GM18519 (cell line): ENCODE data around the gene TAS2R7.
"Not testable (repeated sequence)": the region's sequence is repeated elsewhere in the genome, so short reads cannot be mapped to it uniquely, and the experiment has no call there.

Experiments used
- ATAC-seq: cut with Tn5 transposase; IDR thresholded peaks from one replicate; pipeline ENCODE4 v1.9.1; 2021; ENCODE audit warnings: mild to moderate bottlenecking, moderate library complexity; ENCODE audit not compliant: unreplicated experiment, low FRiP score

TAS2R7 gene, protein sequence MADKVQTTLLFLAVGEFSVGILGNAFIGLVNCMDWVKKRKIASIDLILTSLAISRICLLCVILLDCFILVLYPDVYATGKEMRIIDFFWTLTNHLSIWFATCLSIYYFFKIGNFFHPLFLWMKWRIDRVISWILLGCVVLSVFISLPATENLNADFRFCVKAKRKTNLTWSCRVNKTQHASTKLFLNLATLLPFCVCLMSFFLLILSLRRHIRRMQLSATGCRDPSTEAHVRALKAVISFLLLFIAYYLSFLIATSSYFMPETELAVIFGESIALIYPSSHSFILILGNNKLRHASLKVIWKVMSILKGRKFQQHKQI

DNA sequence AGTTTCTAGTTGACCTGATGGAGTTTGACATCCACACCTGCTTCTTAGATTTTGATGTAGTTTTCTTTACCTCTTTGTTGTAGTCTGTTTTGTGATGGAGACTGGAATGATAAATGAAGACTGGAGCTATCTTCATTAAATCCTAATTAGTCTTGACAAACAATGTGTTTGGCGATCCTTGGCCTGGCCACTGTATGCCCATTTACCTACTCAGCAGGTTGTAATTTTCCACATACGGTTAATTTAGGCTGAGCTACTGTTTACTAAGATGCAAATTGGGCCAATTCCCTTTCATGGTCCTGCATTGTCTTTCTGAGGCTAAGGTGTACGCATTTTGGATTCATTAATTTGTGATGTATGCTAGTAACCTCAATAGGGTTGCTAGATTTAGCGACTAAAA, at the start of gene TAS2R7:
TAS2R7 (minus strand) TSS at position 41 of the 400 bp plus-strand sequence. CDS start 57 bp downstream, outside the sequence.
- ATAC-seq: no peak

GRCh38 chr12:10851243-10851858, 48.9 kb upstream of the TAS2R7 start:
- ATAC-seq: no peak

- ATAC-seq: no peak
Measured at GRCh38 chr12:10849425-10849878, 47.0 kb upstream of the TAS2R7 start, which contains the start of gene PRR4. PRR4 (minus strand) TSS chr12:10849475; CDS start chr12:10849437, 38 bp downstream.

- no peak for ATAC-seq
Measured at GRCh38 chr12:10847744-10848143, 45.3 kb upstream of the TAS2R7 start.

DNA sequence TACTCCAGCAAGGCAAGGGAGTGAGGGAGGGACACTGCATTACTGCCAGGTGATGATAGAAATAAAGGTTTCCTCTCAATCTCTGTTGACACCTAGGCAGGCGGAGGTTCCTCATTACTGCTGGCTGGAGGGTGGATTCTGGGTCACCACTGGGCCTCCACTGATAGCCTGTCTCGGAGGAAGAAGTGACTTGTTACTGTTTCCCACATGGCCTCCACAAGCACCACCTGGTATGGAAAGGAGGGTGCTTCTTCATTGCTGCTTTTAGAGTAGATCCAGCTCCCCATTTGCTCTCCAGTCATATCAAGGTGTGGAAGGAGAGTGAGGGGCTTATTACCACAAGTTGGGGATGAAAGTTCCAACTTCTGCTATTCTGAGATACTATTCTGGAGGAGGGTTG, 40.4 kb upstream of the TAS2R7 start:
- ATAC-seq: no peak

DNA sequence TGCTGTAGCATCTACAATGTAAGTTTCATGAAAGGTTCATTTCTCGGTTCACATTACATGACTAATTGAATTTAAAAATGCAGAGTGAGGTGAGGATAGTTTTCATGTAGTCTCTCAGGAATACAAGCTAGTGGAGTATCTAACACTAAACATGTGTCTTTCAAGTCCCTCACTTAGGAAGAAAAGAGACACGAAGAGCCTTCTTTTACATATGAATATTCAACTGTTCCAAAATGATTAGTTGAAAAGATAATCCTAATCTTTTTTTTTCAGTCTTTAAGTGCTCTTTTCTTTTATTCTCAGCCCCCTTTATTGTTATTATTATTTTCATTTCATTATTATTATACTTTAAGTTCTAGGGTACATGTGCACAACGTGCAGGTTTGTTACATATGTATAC, 36.0 kb upstream of the TAS2R7 start:
- no peak for ATAC-seq

- no peak for ATAC-seq
Measured at GRCh38 chr12:10829994-10830393, 27.6 kb upstream of the TAS2R7 start.

DNA sequence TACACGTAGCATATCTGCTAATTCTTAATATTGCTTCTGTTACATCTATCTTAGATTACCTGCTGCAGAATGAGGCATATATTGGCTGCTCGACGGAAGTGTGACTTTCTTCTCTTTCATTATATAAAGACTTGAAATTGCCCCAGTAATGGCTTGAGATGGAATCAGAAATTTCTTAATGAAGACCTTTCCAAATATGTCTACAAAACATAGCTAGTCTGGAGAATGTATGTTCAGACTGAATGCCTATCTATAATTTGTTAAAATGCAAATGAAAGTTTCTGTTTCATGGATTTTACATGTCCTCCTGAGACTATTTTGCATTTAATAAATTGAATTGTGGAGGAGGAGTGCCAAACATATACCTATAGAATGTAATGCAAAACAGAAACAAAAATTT, 23.8 kb upstream of the TAS2R7 start, which contains the start of gene TAS2R10:
TAS2R10 (minus strand) TSS at position 101 of the 400 bp plus-strand sequence; CDS start at position 12, 89 bp downstream.
- ATAC-seq: no peak

DNA sequence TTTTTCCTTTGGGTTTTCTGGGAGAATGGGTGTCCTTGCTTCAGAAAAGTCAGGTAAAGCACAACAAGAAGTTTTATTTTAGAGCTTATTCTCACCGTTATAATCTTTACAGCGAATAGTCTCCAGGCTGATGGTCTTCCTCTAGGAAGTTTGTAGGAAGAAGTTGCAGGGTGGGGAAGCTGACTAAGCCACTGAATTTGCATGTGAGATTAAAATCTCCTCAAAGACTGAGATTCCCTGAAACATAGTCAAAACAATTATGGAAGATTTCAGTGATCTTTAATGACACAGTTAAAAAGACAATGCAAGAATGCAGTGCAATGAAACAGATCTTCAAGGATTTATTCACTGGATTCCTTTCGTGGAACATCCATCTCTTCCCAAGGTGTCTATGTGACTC, 22.5 kb upstream of the TAS2R7 start:
- no peak for ATAC-seq

GRCh38 chr12:10811883-10812536, 9.6 kb upstream of the TAS2R7 start:
- ATAC-seq: no peak

GRCh38 chr12:10810068-10810467, 7.6 kb upstream of the TAS2R7 start, which contains the start of gene TAS2R9:
TAS2R9 (minus strand) TSS chr12:10810168; CDS start chr12:10810075, 93 bp downstream.
- ATAC-seq: no peak

DNA sequence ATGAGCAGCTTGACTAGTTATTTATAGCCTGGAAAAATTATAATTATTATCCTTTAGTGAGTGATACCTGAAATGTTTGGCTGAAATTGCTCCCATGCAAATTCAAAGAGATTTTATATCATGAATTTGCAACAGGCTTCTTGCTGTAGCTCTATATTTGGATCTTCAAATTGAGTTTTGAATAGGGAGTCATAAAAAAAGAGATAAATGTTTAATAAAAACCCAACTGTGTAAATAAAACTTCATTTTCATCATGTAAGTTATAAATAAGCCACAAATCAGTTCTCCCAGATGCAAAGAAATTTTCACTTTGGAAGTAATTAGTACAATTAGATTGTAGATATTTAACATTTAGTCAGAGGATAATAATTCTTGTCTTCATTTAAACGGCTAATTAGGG, 4.8 kb upstream of the TAS2R7 start, which contains the start of gene TAS2R8:
TAS2R8 (minus strand) TSS at position 101 of the 400 bp plus-strand sequence. CDS start 306 bp downstream, outside the sequence.
- ATAC-seq: no peak

- ATAC-seq: no peak
Measured at GRCh38 chr12:10801741-10802140, 686 bp downstream of the TAS2R7 start.

- no peak for ATAC-seq
Measured at GRCh38 chr12:10794222-10794621, 8.2 kb downstream of the TAS2R7 start.

DNA sequence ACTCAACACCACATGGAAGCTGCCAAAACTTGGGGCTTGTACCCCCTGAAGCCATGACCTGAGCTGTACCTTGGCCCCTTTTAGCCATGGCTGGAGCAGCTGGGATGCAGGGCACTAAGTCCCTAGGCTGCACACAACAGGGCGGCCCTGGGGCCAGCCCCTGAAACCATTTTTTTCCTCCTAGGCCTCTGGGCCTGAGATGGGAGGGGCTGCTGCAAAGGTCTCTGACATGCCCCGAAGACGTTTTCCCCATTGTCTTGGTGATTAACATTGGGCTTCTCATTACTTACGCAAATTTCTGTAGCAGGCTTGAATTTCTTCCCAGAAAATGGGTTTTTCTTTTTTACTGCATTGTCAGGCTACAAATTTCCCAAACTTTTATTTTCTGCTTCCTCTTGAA, 10.7 kb downstream of the TAS2R7 start:
- not testable (repeated sequence) for ATAC-seq

DNA sequence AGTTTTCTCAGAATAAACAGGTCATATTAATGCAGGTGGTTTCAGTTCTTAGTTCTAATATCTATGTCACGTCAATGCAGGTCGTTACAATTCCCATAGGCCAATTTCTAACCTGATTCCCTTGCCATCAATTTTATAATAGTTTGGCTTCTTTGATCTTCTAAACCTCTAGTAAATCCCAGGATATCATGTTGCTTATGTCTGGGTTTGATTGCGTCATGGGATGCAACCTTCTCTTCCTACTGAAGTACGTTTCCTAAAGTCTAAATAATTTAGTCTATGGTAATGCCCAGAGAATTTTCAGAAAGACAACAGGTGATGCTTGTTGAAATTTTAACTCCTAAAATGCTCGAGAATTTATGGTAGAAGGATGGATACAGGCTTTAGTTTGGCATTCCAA, 19.2 kb downstream of the TAS2R7 start:
- ATAC-seq: no peak

- no peak for ATAC-seq
Measured at GRCh38 chr12:10779103-10779502, 23.3 kb downstream of the TAS2R7 start.

- ATAC-seq: no peak
Measured at GRCh38 chr12:10771132-10771733, 31.2 kb downstream of the TAS2R7 start.

DNA sequence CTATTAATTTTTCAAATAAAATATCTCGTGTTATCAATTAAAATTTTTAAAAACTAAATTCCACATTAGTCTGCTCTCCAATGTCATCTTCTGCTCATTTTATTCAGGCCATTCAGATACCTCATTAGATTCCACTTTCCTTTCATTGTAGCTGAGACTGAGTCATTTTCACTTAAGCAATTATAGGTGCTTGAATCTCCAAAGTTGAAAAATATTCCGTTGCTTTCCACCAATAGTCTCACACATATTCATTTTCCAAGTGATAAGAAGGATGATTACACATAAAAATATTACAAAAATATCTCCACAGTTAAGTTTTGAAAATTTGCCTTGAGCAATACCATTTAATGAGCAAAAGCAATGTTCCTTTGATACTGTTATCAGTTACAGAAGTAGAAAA, 42.8 kb downstream of the TAS2R7 start:
- ATAC-seq: no peak

GRCh38 chr12:10756194-10756593, 46.2 kb downstream of the TAS2R7 start:
- no peak for ATAC-seq

- ATAC-seq: no peak
Measured at GRCh38 chr12:10753059-10753458, 49.4 kb downstream of the TAS2R7 start.
